HepG2 (cell line): ENCODE results near the gene ANKRD2. TPM values are rescaled to one million over a fixed set of nuclear protein-coding genes. Genes with fewer than 3 reads are reported as not detected.

ENCODE experiments used
- ARNT2 ChIP-seq: sonication (generic); formaldehyde crosslinking; IDR thresholded peaks from 2 replicates; pipeline ENCODE4 v1.8.0; 2022; ENCODE audit warnings: mild to moderate bottlenecking, low read depth, missing genetic modification reagents, moderate library complexity
- CREM ChIP-seq, 2 experiments: sonication (generic) in 1 of 2; formaldehyde crosslinking in 1 of 2; IDR thresholded peaks; 2 replicates each; pipeline versions ENCODE4 v1.4.0 to v1.6.1; 2016 to 2020; ENCODE audit warnings: antibody characterized with exemption in 1 of 2, mild to moderate bottlenecking in 1 of 2, missing genetic modification reagents in 1 of 2
- DMAP1 ChIP-seq: IDR thresholded peaks from 2 replicates; pipeline ENCODE4 v1.6.1; 2016
- GFI1 ChIP-seq: sonication (generic); formaldehyde crosslinking; IDR thresholded peaks from 2 replicates; pipeline ENCODE4 v1.5.0; 2020; ENCODE audit warnings: missing genetic modification reagents, mild to moderate bottlenecking, borderline replicate concordance
- HNRNPK ChIP-seq: fragments of 200-400 bp; formaldehyde crosslinking; IDR thresholded peaks from 2 replicates; pipeline ENCODE4 v1.6.1; 2018; ENCODE audit warnings: low read length, low read depth, moderate library complexity, mild to moderate bottlenecking; ENCODE audit not compliant: poor library complexity, severe bottlenecking
- KLF16 ChIP-seq, 2 experiments: sonication (generic) in 1 of 2; formaldehyde crosslinking in 1 of 2; IDR thresholded peaks; 2 replicates each; pipeline versions ENCODE4 v1.6.1 to v1.8.0; 2016 to 2023; ENCODE audit warnings: missing genetic modification reagents in 2 of 2, missing compliant biosample characterization in 1 of 2
- NFYB ChIP-seq: sonication (generic); formaldehyde crosslinking; IDR thresholded peaks from 2 replicates; pipeline ENCODE4 v1.4.0; 2020; ENCODE audit warnings: missing genetic modification reagents
- NR2C2 ChIP-seq: sonication (generic); formaldehyde crosslinking; IDR thresholded peaks from 2 replicates; pipeline ENCODE4 v1.4.0; 2020; ENCODE audit warnings: missing genetic modification reagents, mild to moderate bottlenecking, moderate library complexity, borderline replicate concordance
- PAWR ChIP-seq: sonication (generic); formaldehyde crosslinking; IDR thresholded peaks from 2 replicates; pipeline ENCODE4 v1.4.0; 2020; ENCODE audit warnings: missing genetic modification reagents, mild to moderate bottlenecking, borderline replicate concordance
- PCBP1 ChIP-seq: fragments of 200-400 bp; formaldehyde crosslinking; IDR thresholded peaks from 2 replicates; pipeline ENCODE4 v1.6.1; 2017; ENCODE audit warnings: mild to moderate bottlenecking, low read depth, low read length, borderline replicate concordance
- PHF20 ChIP-seq: sonication (generic); formaldehyde crosslinking; IDR thresholded peaks from 2 replicates; pipeline ENCODE4 v1.5.0; 2020; ENCODE audit warnings: mild to moderate bottlenecking, missing genetic modification reagents
- SATB2 ChIP-seq: sonication (generic); formaldehyde crosslinking; IDR thresholded peaks from 2 replicates; pipeline ENCODE4 v1.5.0; 2020; ENCODE audit warnings: missing genetic modification reagents
- SP1 ChIP-seq, 2 experiments: fragments of 450-650 bp in 1 of 2; sonication (generic) in 1 of 2; formaldehyde crosslinking in 1 of 2; IDR thresholded peaks; 2 replicates each; pipeline versions ENCODE4 v1.4.0 to v1.6.1; 2016 to 2020; ENCODE audit warnings: missing genetic modification reagents in 1 of 2
- TCF7L2 ChIP-seq: IDR thresholded peaks from 2 replicates; pipeline ENCODE4 v1.6.1; 2011; ENCODE audit warnings: mild to moderate bottlenecking, low read depth, low read length, moderate library complexity
- TMF1 ChIP-seq: sonication (generic); formaldehyde crosslinking; IDR thresholded peaks from 2 replicates; pipeline ENCODE4 v1.8.1; 2022; ENCODE audit warnings: low read depth, missing genetic modification reagents
- ZNF430 ChIP-seq: sonication (generic); formaldehyde crosslinking; IDR thresholded peaks from 2 replicates; pipeline ENCODE4 v1.9.0; 2021; ENCODE audit warnings: mild to moderate bottlenecking, missing genetic modification reagents
- polyA plus RNA-seq, 8 experiments: library from polyadenylated mRNA; depleted of rRNA in 3 of 8; stranded (reverse) in 7 of 8; unstranded in 1 of 8; fragments of >200 nt; fragmentation: Illumina TruSeq in 4 of 8; extraction: Trizol in 4 of 8; gene quantifications; 2 replicates each; pipeline versions ENCODE4 v1.2.1 to v1.2.3, GENCODE V29; 2011 to 2016; ENCODE audit warnings: low read depth in 4 of 8, missing spikeins in 1 of 8, mixed read lengths in 1 of 8; ENCODE audit not compliant: insufficient read depth in 1 of 8
- total RNA-seq, 5 experiments: library from RNA; depleted of rRNA; stranded (reverse); fragments of >200 nt; fragmentation: Illumina TruSeq; extraction: Trizol; gene quantifications; 2 replicates each; pipeline ENCODE4 v1.2.3, GENCODE V29; 2016; ENCODE audit warnings: low read depth in 1 of 5
- TF ChIP-seq, protein P1 (sequence below): sonication (generic); formaldehyde crosslinking; IDR thresholded peaks from 2 replicates; pipeline ENCODE4 v1.5.1; 2020; ENCODE audit warnings: mild to moderate bottlenecking, missing genetic modification reagents
- TF ChIP-seq, protein P2 (sequence below): sonication (generic); formaldehyde crosslinking; IDR thresholded peaks from 2 replicates; pipeline ENCODE4 v1.5.0; 2020; ENCODE audit warnings: missing genetic modification reagents
- TF ChIP-seq, protein P3 (sequence below): sonication (generic); formaldehyde crosslinking; IDR thresholded peaks from 2 replicates; pipeline ENCODE4 v1.5.1; 2020; ENCODE audit warnings: missing genetic modification reagents, mild to moderate bottlenecking, borderline replicate concordance
- TF ChIP-seq, protein P4 (sequence below): sonication (generic); formaldehyde crosslinking; IDR thresholded peaks from 2 replicates; pipeline ENCODE4 v1.4.0; 2020; ENCODE audit warnings: missing genetic modification reagents, mild to moderate bottlenecking, borderline replicate concordance
- TF ChIP-seq, protein P5 (sequence below): IDR thresholded peaks from 2 replicates; pipeline ENCODE4 v1.6.1; 2016; ENCODE audit warnings: missing compliant biosample characterization, missing genetic modification reagents, borderline replicate concordance

Gene ANKRD2
- total and polyA plus RNA-seq, 2 of the 13 experiments (the other 11 are each of a cell fraction or from before 2014, with no cell fraction given): not detected

DNA sequence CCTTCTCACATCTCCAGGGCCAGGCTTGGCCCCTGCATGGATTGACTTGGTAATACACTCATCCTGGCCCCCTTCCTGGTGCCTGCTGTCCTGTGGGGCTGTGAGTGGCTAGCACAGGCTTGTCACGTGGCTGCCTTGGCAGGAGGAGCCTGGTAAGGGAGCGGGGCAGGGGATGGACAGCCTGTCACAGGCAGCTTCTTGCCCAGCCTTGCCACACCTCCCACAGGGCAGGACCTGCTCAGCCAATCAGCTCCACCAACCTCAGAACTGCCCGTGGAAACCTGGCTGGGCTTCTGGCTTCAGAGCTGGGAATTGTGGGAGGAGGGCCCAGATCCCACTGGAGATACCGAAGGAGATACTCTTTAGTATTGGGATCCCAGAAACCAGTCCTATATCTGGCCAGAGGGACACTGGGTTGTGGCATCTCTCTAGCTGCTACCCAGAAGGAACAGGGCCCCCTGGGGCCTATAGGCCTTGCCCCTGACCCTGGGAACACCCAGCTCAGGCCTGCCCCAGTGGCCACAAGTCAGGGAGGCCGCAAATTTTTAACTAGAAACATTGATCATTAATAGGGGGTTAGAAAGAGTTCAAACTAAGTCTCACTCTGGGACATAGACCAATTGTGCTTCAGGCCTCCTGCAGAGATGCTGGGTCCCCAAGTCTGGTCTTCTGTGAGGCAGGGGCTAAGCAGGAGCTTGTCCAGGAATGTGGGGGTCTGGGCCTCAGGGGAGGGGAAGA lies 11.7 kb downstream of the ANKRD2 start, which contains the start of gene HOGA1 (continued):
- TF ChIP-seq, protein P1, sequence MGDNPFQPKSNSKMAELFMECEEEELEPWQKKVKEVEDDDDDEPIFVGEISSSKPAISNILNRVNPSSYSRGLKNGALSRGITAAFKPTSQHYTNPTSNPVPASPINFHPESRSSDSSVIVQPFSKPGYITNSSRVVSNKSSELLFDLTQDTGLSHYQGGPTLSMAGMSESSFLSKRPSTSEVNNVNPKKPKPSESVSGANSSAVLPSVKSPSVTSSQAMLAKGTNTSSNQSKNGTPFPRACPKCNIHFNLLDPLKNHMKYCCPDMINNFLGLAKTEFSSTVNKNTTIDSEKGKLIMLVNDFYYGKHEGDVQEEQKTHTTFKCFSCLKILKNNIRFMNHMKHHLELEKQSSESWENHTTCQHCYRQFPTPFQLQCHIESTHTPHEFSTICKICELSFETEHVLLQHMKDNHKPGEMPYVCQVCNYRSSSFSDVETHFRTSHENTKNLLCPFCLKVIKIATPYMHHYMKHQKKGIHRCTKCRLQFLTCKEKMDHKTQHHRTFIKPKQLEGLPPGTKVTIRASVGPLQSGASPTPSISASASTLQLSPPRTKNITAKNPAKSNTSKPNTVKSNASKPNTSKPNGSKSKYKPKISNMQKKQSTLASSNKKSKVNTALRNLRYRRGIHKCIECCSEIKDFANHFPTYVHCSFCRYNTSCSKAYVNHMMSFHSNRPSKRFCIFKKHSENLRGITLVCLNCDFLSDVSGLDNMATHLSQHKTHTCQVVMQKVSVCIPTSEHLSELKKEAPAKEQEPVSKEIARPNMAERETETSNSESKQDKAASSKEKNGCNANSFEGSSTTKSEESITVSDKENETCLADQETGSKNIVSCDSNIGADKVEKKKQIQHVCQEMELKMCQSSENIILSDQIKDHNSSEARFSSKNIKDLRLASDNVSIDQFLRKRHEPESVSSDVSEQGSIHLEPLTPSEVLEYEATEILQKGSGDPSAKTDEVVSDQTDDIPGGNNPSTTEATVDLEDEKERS (CRISPR knock-in tag): no peak
- TF ChIP-seq, protein P2, sequence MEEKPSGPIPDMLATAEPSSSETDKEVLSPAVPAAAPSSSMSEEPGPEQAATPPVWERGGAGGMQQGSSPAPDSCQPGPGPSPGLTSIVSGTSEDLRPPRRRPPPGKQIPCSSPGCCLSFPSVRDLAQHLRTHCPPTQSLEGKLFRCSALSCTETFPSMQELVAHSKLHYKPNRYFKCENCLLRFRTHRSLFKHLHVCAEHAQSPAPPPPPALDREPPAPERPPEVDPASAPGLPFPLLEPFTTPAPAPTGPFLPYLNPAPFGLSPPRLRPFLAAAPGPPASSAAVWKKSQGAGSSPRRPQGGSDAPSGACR (CRISPR knock-in tag): no peak
- TF ChIP-seq NR2C2: 0 out of 2 replicates have a peak, but pooled peaks have one; percentile 28
- TF ChIP-seq, protein P3, sequence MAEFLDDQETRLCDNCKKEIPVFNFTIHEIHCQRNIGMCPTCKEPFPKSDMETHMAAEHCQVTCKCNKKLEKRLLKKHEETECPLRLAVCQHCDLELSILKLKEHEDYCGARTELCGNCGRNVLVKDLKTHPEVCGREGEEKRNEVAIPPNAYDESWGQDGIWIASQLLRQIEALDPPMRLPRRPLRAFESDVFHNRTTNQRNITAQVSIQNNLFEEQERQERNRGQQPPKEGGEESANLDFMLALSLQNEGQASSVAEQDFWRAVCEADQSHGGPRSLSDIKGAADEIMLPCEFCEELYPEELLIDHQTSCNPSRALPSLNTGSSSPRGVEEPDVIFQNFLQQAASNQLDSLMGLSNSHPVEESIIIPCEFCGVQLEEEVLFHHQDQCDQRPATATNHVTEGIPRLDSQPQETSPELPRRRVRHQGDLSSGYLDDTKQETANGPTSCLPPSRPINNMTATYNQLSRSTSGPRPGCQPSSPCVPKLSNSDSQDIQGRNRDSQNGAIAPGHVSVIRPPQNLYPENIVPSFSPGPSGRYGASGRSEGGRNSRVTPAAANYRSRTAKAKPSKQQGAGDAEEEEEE (CRISPR knock-in tag): no peak
- TF ChIP-seq ZNF430 (CRISPR knock-in tag): peak; percentile 62; the same call in 1 of the 2 replicates
- no peak for TF ChIP-seq GFI1
- no peak for TF ChIP-seq ARNT2 (CRISPR knock-in tag)
- peak; percentile 73 for TF ChIP-seq NFYB (CRISPR knock-in tag)
- TF ChIP-seq CREM (IDR thresholded peaks at IDR 0.05): no peak
- TF ChIP-seq CREM (CRISPR knock-in tag; IDR thresholded peaks at IDR 0.05): no peak
- TF ChIP-seq, protein P4, sequence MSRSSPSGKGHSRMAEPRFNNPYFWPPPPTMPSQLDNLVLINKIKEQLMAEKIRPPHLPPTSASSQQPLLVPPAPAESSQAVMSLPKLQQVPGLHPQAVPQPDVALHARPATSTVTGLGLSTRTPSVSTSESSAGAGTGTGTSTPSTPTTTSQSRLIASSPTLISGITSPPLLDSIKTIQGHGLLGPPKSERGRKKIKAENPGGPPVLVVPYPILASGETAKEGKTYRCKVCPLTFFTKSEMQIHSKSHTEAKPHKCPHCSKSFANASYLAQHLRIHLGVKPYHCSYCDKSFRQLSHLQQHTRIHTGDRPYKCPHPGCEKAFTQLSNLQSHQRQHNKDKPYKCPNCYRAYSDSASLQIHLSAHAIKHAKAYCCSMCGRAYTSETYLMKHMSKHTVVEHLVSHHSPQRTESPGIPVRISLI (CRISPR knock-in tag): no peak
- TF ChIP-seq PAWR: no peak
- TF ChIP-seq, protein P5, sequence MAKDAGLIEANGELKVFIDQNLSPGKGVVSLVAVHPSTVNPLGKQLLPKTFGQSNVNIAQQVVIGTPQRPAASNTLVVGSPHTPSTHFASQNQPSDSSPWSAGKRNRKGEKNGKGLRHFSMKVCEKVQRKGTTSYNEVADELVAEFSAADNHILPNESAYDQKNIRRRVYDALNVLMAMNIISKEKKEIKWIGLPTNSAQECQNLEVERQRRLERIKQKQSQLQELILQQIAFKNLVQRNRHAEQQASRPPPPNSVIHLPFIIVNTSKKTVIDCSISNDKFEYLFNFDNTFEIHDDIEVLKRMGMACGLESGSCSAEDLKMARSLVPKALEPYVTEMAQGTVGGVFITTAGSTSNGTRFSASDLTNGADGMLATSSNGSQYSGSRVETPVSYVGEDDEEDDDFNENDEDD (CRISPR knock-in tag): no peak
- no peak for TF ChIP-seq HNRNPK
- peak in 1 of 2 experiments; percentile 35; a peak in 1 of 4 replicates for TF ChIP-seq KLF16 (CRISPR knock-in tag; IDR thresholded peaks at IDR 0.05)
- peak; percentile 19; the same call in 1 of the 2 replicates for TF ChIP-seq PHF20 (CRISPR knock-in tag)
- no peak for TF ChIP-seq PCBP1
- TF ChIP-seq TCF7L2: no peak
- no peak for TF ChIP-seq SATB2
- TF ChIP-seq TMF1 (CRISPR knock-in tag): no peak
- TF ChIP-seq SP1 (IDR thresholded peaks at IDR 0.05): no peak
- peak; percentile 60; the same call in 1 of the 2 replicates for TF ChIP-seq SP1 (CRISPR knock-in tag; IDR thresholded peaks at IDR 0.05)
- TF ChIP-seq DMAP1 (CRISPR knock-in tag): no peak
